Endothelial cell of umbilical vein (primary cell): ENCODE results near the gene DEPDC4. TPM values are rescaled to one million over a fixed set of nuclear protein-coding genes. Genes with fewer than 3 reads are reported as not detected.

Source experiments
- BruUV-seq: library from RNA; stranded (reverse); fragments of 400-500 nt; replicated peaks from 2 replicates; lab custom pipeline; 2021; lab: Mats Ljungman, UMichigan
- CTCF ChIA-PET: fragments of 300-600, 350-600 bp; sonication (Branson Sonifier 250); formaldehyde crosslinking; loops from one replicate; lab custom pipeline; 2021; ENCODE audit warnings: antibody characterized with exemption, inconsistent platforms; lab: Charles Lee
- POLR2A ChIA-PET: fragments of 300-600, 350-600 bp; sonication (Branson Sonifier 250); formaldehyde crosslinking; loops from one replicate; lab custom pipeline; 2021; ENCODE audit warnings: antibody characterized with exemption, inconsistent platforms; lab: Charles Lee
- DNase-seq: peaks from one replicate; pipeline ENCODE4 v3.0.0-alpha.2; 2011; ENCODE audit warnings: low read depth, low spot score
- FAIRE-seq: peaks from 2 replicates; lab custom pipeline; 2011; peaks lifted over from hg19 to GRCh38; lab: Jason Lieb, UNC
- H2AFZ ChIP-seq: 2 replicates; pipeline ENCODE4 v1.6.0; 2012; ENCODE audit warnings: low read depth, low read length, control low read depth, inconsistent platforms
- H3K27ac ChIP-seq: 2 replicates; pipeline ENCODE4 v1.5.1; 2011; ENCODE audit warnings: low read depth, mild to moderate bottlenecking, control low read depth, low read length, moderate library complexity; ENCODE audit not compliant: insufficient read depth
- H3K27me3 ChIP-seq, 2 experiments: 2 replicates each; pipeline versions ENCODE4 v1.6.0 to v1.6.1; 2011; ENCODE audit warnings: low read length in 2 of 2, mixed read lengths in 1 of 2; ENCODE audit not compliant: control insufficient read depth in 2 of 2, insufficient read depth in 2 of 2
- H3K36me3 ChIP-seq, 2 experiments: 2 replicates in 1 of 2; 3 replicates in 1 of 2; pipeline ENCODE4 v1.5.1; 2011; ENCODE audit warnings: low read length in 2 of 2, mild to moderate bottlenecking in 1 of 2, moderate library complexity in 1 of 2; ENCODE audit not compliant: control insufficient read depth in 2 of 2, insufficient read depth in 2 of 2; ENCODE audit errors: extremely low read depth in 1 of 2
- H3K4me1 ChIP-seq: 3 replicates; pipeline ENCODE4 v1.5.1; 2011; ENCODE audit warnings: mild to moderate bottlenecking, low read length; ENCODE audit not compliant: control insufficient read depth, insufficient read depth; ENCODE audit errors: extremely low read depth
- H3K4me2 ChIP-seq: 2 replicates; pipeline ENCODE4 v1.6.1; 2011; ENCODE audit warnings: low read length, control low read depth, mixed read lengths; ENCODE audit not compliant: insufficient read depth
- H3K4me3 ChIP-seq, 3 experiments: fragments of 200-600 bp in 1 of 3; sonication (generic), shearing (Covaris generic) in 1 of 3; replicated peaks in 1 of 3; 2 replicates each; pipeline ENCODE4 v1.5.1; 2011 to 2016; ENCODE audit warnings: control low read depth in 3 of 3, low read length in 3 of 3, mild to moderate bottlenecking in 2 of 3, inconsistent platforms in 1 of 3, low read depth in 1 of 3, moderate library complexity in 1 of 3; ENCODE audit not compliant: insufficient read depth in 1 of 3
- H3K79me2 ChIP-seq: 2 replicates; pipeline ENCODE4 v1.6.0; 2012; ENCODE audit warnings: low read length, inconsistent platforms; ENCODE audit not compliant: control insufficient read depth, insufficient read depth
- H3K9ac ChIP-seq: replicated peaks from 2 replicates; pipeline ENCODE3; 2011; ENCODE audit warnings: low read length, control low read depth; ENCODE audit not compliant: insufficient read depth; ENCODE audit errors: extremely low read depth
- H3K9me1 ChIP-seq: replicated peaks from 3 replicates; pipeline ENCODE4 v1.6.0; 2011; ENCODE audit warnings: mild to moderate bottlenecking, low read length; ENCODE audit not compliant: control insufficient read depth, insufficient read depth; ENCODE audit errors: extremely low read depth
- H3K9me3 ChIP-seq: replicated peaks from 2 replicates; pipeline ENCODE4 v1.5.1; 2012; ENCODE audit warnings: low read length, inconsistent platforms; ENCODE audit not compliant: control insufficient read depth, insufficient read depth
- H4K20me1 ChIP-seq: replicated peaks from 2 replicates; pipeline ENCODE3; 2011; ENCODE audit warnings: mild to moderate bottlenecking, low read length; ENCODE audit not compliant: control insufficient read depth, insufficient read depth; ENCODE audit errors: extremely low read depth
- CTCF ChIP-seq, 2 donors: IDR thresholded peaks; 1 replicate in 1 of 2; 2 replicates in 1 of 2; pipeline ENCODE4 v1.5.1; 2011; ENCODE audit warnings: low read length in 2 of 2, mild to moderate bottlenecking in 2 of 2, moderate library complexity in 2 of 2, control low read depth in 1 of 2, inconsistent platforms in 1 of 2, low read depth in 1 of 2; ENCODE audit not compliant: insufficient read depth in 1 of 2; ENCODE audit errors: extremely low read depth in 1 of 2
- EZH2 ChIP-seq: IDR thresholded peaks from 2 replicates; pipeline ENCODE4 v1.6.1; 2012; ENCODE audit warnings: borderline replicate concordance, low read depth, mild to moderate bottlenecking, moderate library complexity, low read length, inconsistent platforms; ENCODE audit not compliant: severe bottlenecking
- FOS ChIP-seq: IDR thresholded peaks from 2 replicates; pipeline ENCODE4 v1.6.1; 2011; ENCODE audit warnings: mild to moderate bottlenecking, low read length, moderate library complexity, borderline replicate concordance; ENCODE audit not compliant: insufficient read depth
- GATA2 ChIP-seq: IDR thresholded peaks from 2 replicates; pipeline ENCODE4 v1.7.0; 2011; ENCODE audit warnings: low read depth, mild to moderate bottlenecking, moderate library complexity, mixed read lengths, low read length; ENCODE audit not compliant: insufficient read length, insufficient read depth
- JUN ChIP-seq: IDR thresholded peaks from 2 replicates; pipeline ENCODE4 v1.6.1; 2011; ENCODE audit warnings: borderline replicate concordance, low read depth; ENCODE audit not compliant: insufficient read length, insufficient read depth
- MAX ChIP-seq: IDR thresholded peaks from 2 replicates; pipeline ENCODE4 v1.6.1; 2011; ENCODE audit not compliant: insufficient read depth, insufficient read length
- MYC ChIP-seq: IDR thresholded peaks from one replicate; pipeline ENCODE4 v1.6.1; 2011; ENCODE audit warnings: mild to moderate bottlenecking, low read depth, low read length
- POLR2A ChIP-seq: IDR thresholded peaks from 2 replicates; pipeline ENCODE4 v1.6.1; 2012; ENCODE audit warnings: low read depth, mild to moderate bottlenecking, control low read depth, low read length
- POLR2AphosphoS5 ChIP-seq: IDR thresholded peaks from 2 replicates; pipeline ENCODE4 v1.6.1; 2012; ENCODE audit warnings: low read depth, mild to moderate bottlenecking, control low read depth, low read length, moderate library complexity; ENCODE audit not compliant: insufficient read depth
- dilution Hi-C: fragments of 300-500 bp; cut with MboI; formaldehyde crosslinking; loops from one replicate; pipeline ENCODE4 v1.15.0; 2019; ENCODE audit warnings: low sequenced_read_pairs; ENCODE audit not compliant: extremely low pct_ligation_motif_present
- intact Hi-C: fragments of 100-400 bp; cut with micrococcal nuclease; formaldehyde crosslinking; loops from one replicate; pipeline ENCODE4 v1.10.0; 2022
- polyA plus RNA-seq, 4 experiments: library from polyadenylated mRNA; depleted of rRNA in 3 of 4; stranded (reverse) in 3 of 4; unstranded in 1 of 4; fragments of >200 nt; gene quantifications; 2 replicates each; pipeline versions ENCODE4 v1.2.1 to v1.2.3, GENCODE V29; 2011 to 2012; ENCODE audit warnings: missing spikeins in 1 of 4
- total RNA-seq: library from RNA; stranded (reverse); gene quantifications from 2 replicates; pipeline ENCODE4 v1.2.3, GENCODE V29; 2021

The DEPDC4 gene
- total and polyA plus RNA-seq, 2 donors (not counting 3 experiments of a cell fraction or from before 2014, with no cell fraction given): 0.15 to 0.66 TPM

- intact Hi-C loops: loop anchor here (2.0 to 5.0 kb wide), 3 partner anchors 46 to 298 kb away; partner anchors contain the start of gene BLTP3B
- Histone ChIP-seq H3K4me3 (peak overlapping the region; percentile 78 to 97 (median 95)), H3K27me3 (no peaks in the 10 kb centered on the region), H3K9ac (no peak overlapping the region), H3K4me2 (peak overlapping the region; percentile 76), H3K9me3 (no peaks in the 10 kb centered on the region), H3K27ac (peak overlapping the region; percentile 25), H4K20me1 (peaks cover 5% of the 10 kb centered on the region), H3K9me1 (no peaks in the 10 kb centered on the region), H3K79me2 (peaks cover 37% of the 10 kb centered on the region), H2AFZ (peak overlapping the region; percentile 99), H3K4me1 (peaks cover 19% of the 10 kb centered on the region), H3K36me3 (no peaks in the 10 kb centered on the region)
- CTCF ChIA-PET: interaction anchor here (1.0 to 3.1 kb wide), 5 partner anchors 11 to 289 kb away, joined by 3 to 20 read pairs (median 4); partner anchors contain the start of gene ACTR6
- dilution Hi-C loops: no loop called here
- DNase-seq (no peak), FAIRE-seq (peak; percentile 62)
- POLR2A ChIA-PET: no interaction called here
- TSS peak; percentile 50 for BruUV-seq
- TF ChIP-seq POLR2A (no peak), MAX (no peak), CTCF (IDR thresholded peaks at IDR 0.05; ENCODE audit: extremely low read depth in 1 of 2, insufficient read depth in 1 of 2, low read depth in 1 of 2, low read length in 2 of 2) (no peak), MYC (no peak), FOS (no peak), JUN (no peak), EZH2 (no peak), POLR2AphosphoS5 (no peak), GATA2 (no peak)
These were observed 369 bp downstream of the DEPDC4 start for GRCh38 chr12:100266585-100266834.
